HG03025 (cell line): ENCODE measurements around the gene AADAT.
A peak's percentile ranks its signal among the peaks of the same experiment; 100 is the strongest.
"Not testable (repeated sequence)": the region's sequence is repeated elsewhere in the genome, so short reads cannot be mapped to it uniquely, and the experiment has no call there.

ENCODE experiments used
- ATAC-seq: cut with Tn5 transposase; IDR thresholded peaks from one replicate; pipeline ENCODE4 v1.9.1; 2021; ENCODE audit warnings: mild to moderate bottlenecking, moderate library complexity; ENCODE audit not compliant: unreplicated experiment, low FRiP score

Gene AADAT

GRCh38 chr4:170089668-170090351, at the start of gene AADAT:
Gene AADAT (minus strand): TSS chr4:170089956. CDS start chr4:170089690, 266 bp downstream.
- ATAC-seq = no peak

- peak; percentile 85 for ATAC-seq
These were observed 48.9 kb upstream of the AADAT start for GRCh38 chr4:170138580-170139194.

GRCh38 chr4:170137927-170138326, 48.2 kb upstream of the AADAT start:
- ATAC-seq = no peak

- no peak for ATAC-seq
These were observed 47.7 kb upstream of the AADAT start for GRCh38 chr4:170137466-170137865.

GRCh38 chr4:170134821-170135220, 45.1 kb upstream of the AADAT start:
- ATAC-seq = no peak

- no peak for ATAC-seq
These were observed 38.6 kb upstream of the AADAT start for GRCh38 chr4:170128219-170128804.

GRCh38 chr4:170127758-170128157, 38.0 kb upstream of the AADAT start:
- no peak for ATAC-seq

- ATAC-seq = no peak
These were observed 34.6 kb upstream of the AADAT start for GRCh38 chr4:170124406-170124805.

GRCh38 chr4:170122252-170122651, 32.5 kb upstream of the AADAT start:
- no peak for ATAC-seq

GRCh38 chr4:170114636-170115035, 24.9 kb upstream of the AADAT start:
- no peak for ATAC-seq

- ATAC-seq = not testable (repeated sequence)
These were observed 24.4 kb upstream of the AADAT start for GRCh38 chr4:170114183-170114582.

- ATAC-seq = no peak
These were observed 21.8 kb upstream of the AADAT start for GRCh38 chr4:170111546-170111945.

- no peak for ATAC-seq
These were observed 21.3 kb upstream of the AADAT start for GRCh38 chr4:170111085-170111484.

GRCh38 chr4:170110285-170110672, 20.5 kb upstream of the AADAT start:
- ATAC-seq = no peak

- ATAC-seq = no peak
These were observed 20.0 kb upstream of the AADAT start for GRCh38 chr4:170109586-170110284.

- no peak for ATAC-seq
These were observed 17.1 kb upstream of the AADAT start for GRCh38 chr4:170106900-170107299.

GRCh38 chr4:170102426-170102825, 12.7 kb upstream of the AADAT start:
- ATAC-seq = no peak

GRCh38 chr4:170098171-170098570, 8.4 kb upstream of the AADAT start:
- not testable (repeated sequence) for ATAC-seq

GRCh38 chr4:170097681-170098080, 7.9 kb upstream of the AADAT start:
- no peak for ATAC-seq

GRCh38 chr4:170093973-170094535, 4.3 kb upstream of the AADAT start:
- ATAC-seq = no peak
